ENCODE measurements around the gene TLDC2. TPM values are rescaled to one million over a fixed set of nuclear protein-coding genes. Genes with fewer than 3 reads are reported as not detected.

TLDC2 gene
- total RNA-seq, 2 experiments from 2014 or later: not detected

- CTCF ChIA-PET: interaction anchor here (0.8 to 3.2 kb wide), 9 partner anchors 8 to 89 kb away, joined by 3 to 9 read pairs (median 4); partner anchors contain the start of gene DSN1
- POLR2A ChIA-PET: no interaction called here
Measured at GRCh38 chr20:36862857-36863668, 12.9 kb upstream of the TLDC2 start.

- ChIA-PET CTCF (interaction anchor here (3.2 kb wide), 1 partner anchor 22 kb away, joined by 9 read pairs; no protein-coding TSS in a partner anchor), POLR2A (interaction anchor here (0.6 kb wide), 1 partner anchor 373 kb away, joined by 3 read pairs; no protein-coding TSS in a partner anchor)
Measured at GRCh38 chr20:36865076-36865860, 10.7 kb upstream of the TLDC2 start.

DNA sequence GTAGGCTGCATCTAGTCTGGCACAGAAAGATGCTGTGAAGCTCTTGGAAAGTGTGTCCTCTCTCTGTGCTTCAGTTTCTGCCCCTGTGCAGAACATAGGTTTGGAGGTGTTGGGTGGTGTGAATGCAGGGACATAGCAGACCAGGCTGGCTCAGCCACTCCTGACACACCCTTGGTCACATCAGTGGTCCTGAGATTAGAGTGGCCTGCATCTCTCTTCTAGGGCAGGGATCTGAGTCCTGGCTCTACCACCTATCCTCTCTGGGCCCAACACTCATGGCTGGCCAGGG lies 10.1 kb upstream of the TLDC2 start:
- POLR2A ChIA-PET: interaction anchor here (0.6 kb wide), 1 partner anchor 374 kb away, joined by 3 read pairs; no protein-coding TSS in a partner anchor
- CTCF ChIA-PET: interaction anchor here (3.2 kb wide), 1 partner anchor 21 kb away, joined by 9 read pairs; no protein-coding TSS in a partner anchor

DNA sequence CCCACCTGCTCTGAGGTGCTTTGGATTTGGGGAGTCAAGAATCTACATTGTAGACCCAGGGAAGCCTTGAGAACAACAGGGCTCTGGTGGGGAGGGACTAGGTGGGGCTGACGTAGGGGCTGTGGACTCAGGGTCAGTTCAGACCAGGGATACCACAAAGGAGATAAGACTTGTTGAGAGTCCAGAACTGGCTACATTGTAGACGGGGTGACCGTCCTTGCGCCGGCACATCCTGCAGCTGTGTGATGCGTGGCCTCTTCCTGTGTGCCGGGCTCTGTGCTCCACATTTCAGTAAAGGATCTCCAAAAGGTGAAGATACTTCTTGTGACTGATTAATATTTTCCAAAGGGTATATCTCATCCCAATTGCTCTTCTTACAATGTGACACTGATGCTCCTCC lies 9.8 kb upstream of the TLDC2 start:
- POLR2A ChIA-PET: no interaction called here
- CTCF ChIA-PET: no interaction called here

- ChIA-PET POLR2A (no interaction called here), CTCF (interaction anchor here (1.1 kb wide), 1 partner anchor 16 kb away, joined by 3 read pairs; no protein-coding TSS in a partner anchor)
Measured at GRCh38 chr20:36866681-36867495, 9.1 kb upstream of the TLDC2 start.

DNA sequence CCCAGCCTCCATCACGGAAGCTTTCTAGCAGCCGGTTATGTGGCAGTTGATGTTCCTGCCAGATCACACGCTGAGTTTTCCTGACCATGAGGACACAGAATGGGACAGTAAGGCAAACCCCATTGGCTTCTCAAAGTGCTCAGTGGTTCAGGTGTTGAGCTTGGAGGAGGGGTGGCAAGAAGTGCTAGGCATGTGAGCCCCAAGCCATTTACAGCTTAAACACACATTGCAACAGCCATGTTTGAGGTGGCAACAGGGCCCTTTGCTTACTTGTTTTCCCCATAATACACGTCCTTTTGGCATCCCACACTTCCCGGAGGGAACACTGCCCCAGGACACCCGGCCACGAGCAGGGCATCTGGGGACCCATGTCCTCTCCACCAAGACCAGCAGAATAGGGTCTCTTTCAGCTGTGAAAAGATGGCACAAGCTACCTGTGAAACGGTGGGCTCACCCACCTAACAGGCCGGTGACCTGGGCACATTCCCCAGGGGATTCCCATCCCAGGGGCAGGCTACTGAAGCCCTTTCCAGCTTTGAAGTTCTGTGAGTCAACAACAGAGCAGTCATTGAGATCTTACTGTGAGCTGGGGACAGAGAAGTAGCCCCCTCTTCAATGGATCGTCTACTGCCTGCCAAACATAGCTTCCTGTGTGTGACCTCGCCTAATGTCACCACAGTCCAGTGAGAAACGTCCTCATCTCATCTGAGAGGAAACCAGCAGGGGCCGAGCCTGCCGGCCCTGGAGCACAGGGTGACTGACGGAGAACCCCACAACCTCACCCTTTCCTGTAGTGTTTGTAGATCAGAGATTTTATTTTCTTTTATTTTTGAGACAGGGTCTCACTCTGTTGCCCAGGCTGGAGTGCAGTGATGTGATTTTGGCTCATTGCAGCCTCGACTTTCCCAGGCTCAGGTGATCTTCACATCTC lies 4.0 kb upstream of the TLDC2 start:
- ChIA-PET POLR2A (no interaction called here), CTCF (no interaction called here)

DNA sequence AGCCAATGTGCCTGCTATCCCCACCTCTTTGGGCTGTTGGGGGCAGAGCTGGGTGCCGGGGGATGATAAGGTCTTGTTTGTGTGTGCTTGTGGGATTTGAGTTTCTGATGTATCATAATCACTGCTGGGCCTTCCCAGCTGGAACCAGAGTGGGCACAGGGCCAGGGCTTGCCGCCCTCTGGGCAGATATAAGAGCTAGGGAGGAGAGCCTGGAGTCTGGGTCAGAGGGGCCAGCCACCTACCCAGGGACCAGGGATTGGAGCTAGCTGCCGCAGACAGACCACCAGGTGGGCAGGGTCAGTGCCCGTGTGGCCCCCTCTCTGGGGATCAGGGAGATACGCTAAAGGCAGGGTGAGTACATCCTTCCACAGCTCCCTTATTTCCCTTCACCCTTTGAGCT lies 3.1 kb upstream of the TLDC2 start:
- POLR2A ChIA-PET: no interaction called here
- CTCF ChIA-PET: interaction anchor here (0.5 to 1.5 kb wide), 4 partner anchors 14 to 77 kb away, joined by 3 to 5 read pairs (median 4); no protein-coding TSS in a partner anchor

DNA sequence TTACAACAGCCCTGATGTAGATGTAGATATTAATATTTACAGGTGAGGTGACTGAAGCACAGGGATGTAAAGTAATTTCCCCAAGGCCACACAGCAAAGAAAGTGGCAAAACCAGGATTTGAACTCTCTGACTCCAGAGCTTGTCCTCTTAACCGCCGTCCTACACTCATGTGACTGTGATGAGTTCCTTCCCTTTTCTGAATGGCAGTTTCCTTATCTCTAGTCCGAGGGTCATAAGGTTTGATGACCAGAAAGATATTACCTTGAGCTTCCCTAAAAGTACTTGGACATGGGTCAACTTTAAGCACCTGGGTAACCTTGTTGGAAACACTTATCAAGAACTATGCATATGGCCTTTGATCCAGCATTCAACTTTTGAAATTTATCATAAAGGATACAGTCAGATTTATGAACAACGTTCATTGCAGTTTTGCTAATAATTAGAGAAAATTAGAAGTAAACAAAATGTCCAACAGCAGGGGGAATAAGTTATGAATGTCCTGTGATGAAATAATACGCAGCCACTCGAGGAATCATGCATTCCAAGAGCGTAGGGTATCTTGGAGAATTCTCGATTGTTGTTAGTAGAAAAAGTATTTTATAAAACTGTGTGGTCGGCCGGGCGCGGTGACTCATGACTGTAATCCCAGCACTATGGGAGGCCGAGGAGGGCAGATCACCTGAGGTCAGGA lies 2.3 kb upstream of the TLDC2 start:
- ChIA-PET CTCF (interaction anchor here (0.5 to 1.5 kb wide), 5 partner anchors 13 to 110 kb away, joined by 3 to 6 read pairs (median 4); no protein-coding TSS in a partner anchor), POLR2A (no interaction called here)

GRCh38 chr20:36875093-36875492 lies 845 bp upstream of the TLDC2 start:
- POLR2A ChIA-PET: interaction anchor here (0.6 kb wide), 2 partner anchors 81 to 383 kb away, joined by 3 to 5 read pairs; no protein-coding TSS in a partner anchor
- CTCF ChIA-PET: interaction anchor here (0.6 kb wide), 1 partner anchor 274 kb away, joined by 4 read pairs; no protein-coding TSS in a partner anchor

GRCh38 chr20:36876473-36876833 lies 515 bp downstream of the TLDC2 start:
- POLR2A ChIA-PET: no interaction called here
- CTCF ChIA-PET: interaction anchor here (1.2 kb wide), 1 partner anchor 631 kb away, joined by 3 read pairs; no protein-coding TSS in a partner anchor

GRCh38 chr20:36878941-36879340 lies 3.0 kb downstream of the TLDC2 start:
- ChIA-PET POLR2A (no interaction called here), CTCF (interaction anchor here (1.1 to 1.2 kb wide), 2 partner anchors 16 to 70 kb away, joined by 3 read pairs; a partner anchor contains a TSS)

DNA sequence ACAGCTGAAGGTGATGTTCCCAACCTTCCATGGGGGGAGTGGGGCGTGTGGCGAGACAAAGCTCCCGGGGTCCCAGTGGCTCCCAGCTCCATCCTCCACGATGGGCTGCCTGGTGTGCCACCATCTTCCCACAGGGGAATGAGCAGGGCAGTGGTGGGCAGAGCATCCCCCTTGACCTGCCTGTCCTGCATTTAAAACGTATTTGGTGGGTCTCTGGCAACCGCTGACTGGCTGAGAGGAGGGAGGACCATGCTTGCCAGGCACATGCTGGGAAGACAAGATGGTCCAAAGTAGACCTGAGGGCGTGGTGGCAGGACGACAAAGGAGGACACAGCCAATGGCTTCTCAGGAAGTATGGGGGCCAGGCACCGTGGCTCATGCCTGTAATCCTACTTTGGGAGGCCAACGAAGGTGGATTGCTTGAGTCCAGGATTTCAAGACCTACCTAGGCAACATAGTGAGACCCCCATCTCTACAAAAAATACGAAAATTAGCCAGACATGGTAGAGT lies 4.9 kb downstream of the TLDC2 start:
- CTCF ChIA-PET: no interaction called here
- POLR2A ChIA-PET: no interaction called here

- ChIA-PET CTCF (no interaction called here), POLR2A (no interaction called here)
Measured at GRCh38 chr20:36881331-36881730, 5.4 kb downstream of the TLDC2 start.

- ChIA-PET CTCF (interaction anchor here (0.8 kb wide), 1 partner anchor 73 kb away, joined by 4 read pairs; no protein-coding TSS in a partner anchor), POLR2A (no interaction called here)
Measured at GRCh38 chr20:36881888-36882287, 6.0 kb downstream of the TLDC2 start.

GRCh38 chr20:36883977-36884535 lies 8.1 kb downstream of the TLDC2 start:
- ChIA-PET POLR2A (no interaction called here), CTCF (interaction anchor here (0.6 to 1.1 kb wide), 3 partner anchors 13 to 108 kb away, joined by 3 read pairs; no protein-coding TSS in a partner anchor)

- ChIA-PET CTCF (interaction anchor here (0.8 to 1.2 kb wide), 2 partner anchors 35 to 44 kb away, joined by 3 read pairs; no protein-coding TSS in a partner anchor), POLR2A (no interaction called here)
Measured at GRCh38 chr20:36885356-36885755, 9.4 kb downstream of the TLDC2 start.
